Hepatocyte (in vitro differentiated cells): ENCODE measurements around the gene WDR35. TPM values are rescaled to one million over a fixed set of nuclear protein-coding genes. Genes with fewer than 3 reads are reported as not detected.

ENCODE experiments used
- DNase-seq: peaks from one replicate; pipeline ENCODE4 v3.0.0-alpha.2; 2016; ENCODE audit warnings: low spot score
- H2AFZ ChIP-seq: fragments of 200-600 bp; sonication (generic); 2 replicates; pipeline ENCODE4 v1.6.0; 2016; ENCODE audit warnings: antibody characterized with exemption, mild to moderate bottlenecking
- H3K27ac ChIP-seq: fragments of 200-600 bp; sonication (generic); 2 replicates; pipeline ENCODE4 v1.5.1; 2016; ENCODE audit warnings: mild to moderate bottlenecking
- H3K27me3 ChIP-seq: fragments of 200-600 bp; sonication (generic); 2 replicates; pipeline ENCODE4 v1.6.1; 2016
- H3K36me3 ChIP-seq: fragments of 200-600 bp; sonication (generic); replicated peaks from 2 replicates; pipeline ENCODE4 v1.5.1; 2016; ENCODE audit warnings: low read depth; ENCODE audit not compliant: insufficient read depth
- H3K4me1 ChIP-seq: fragments of 200-600 bp; sonication (generic); 2 replicates; pipeline ENCODE4 v1.5.1; 2016; ENCODE audit warnings: mild to moderate bottlenecking, moderate library complexity; ENCODE audit not compliant: insufficient read depth
- H3K4me2 ChIP-seq: fragments of 200-600 bp; sonication (generic); 2 replicates; pipeline ENCODE4 v1.6.0; 2016
- H3K4me3 ChIP-seq: fragments of 200-600 bp; sonication (generic); 2 replicates; pipeline ENCODE4 v1.5.1; 2016; ENCODE audit warnings: mild to moderate bottlenecking
- H3K79me2 ChIP-seq: fragments of 200-600 bp; sonication (generic); 2 replicates; pipeline ENCODE4 v1.6.0; 2017; ENCODE audit warnings: mild to moderate bottlenecking
- H3K9me2 ChIP-seq: fragments of 200-600 bp; sonication (generic); replicated peaks from 2 replicates; pipeline ENCODE4 v1.6.0; 2017; ENCODE audit warnings: mild to moderate bottlenecking; ENCODE audit not compliant: insufficient read depth
- H3K9me3 ChIP-seq: fragments of 200-600 bp; sonication (generic); 2 replicates; pipeline ENCODE4 v1.5.1; 2016; ENCODE audit warnings: low read depth, mild to moderate bottlenecking
- H4K20me1 ChIP-seq: fragments of 200-600 bp; sonication (generic); 2 replicates; pipeline ENCODE4 v1.6.0; 2016; ENCODE audit warnings: mild to moderate bottlenecking; ENCODE audit not compliant: insufficient read depth, poor library complexity, severe bottlenecking
- CTCF ChIP-seq: fragments of 200-600 bp; sonication (generic); IDR thresholded peaks from 2 replicates; pipeline ENCODE4 v1.5.1; 2016; ENCODE audit warnings: antibody characterized with exemption, mild to moderate bottlenecking; ENCODE audit not compliant: poor library complexity
- EZH2 ChIP-seq: fragments of 200-600 bp; sonication (generic); IDR thresholded peaks from 2 replicates; pipeline ENCODE4 v1.6.1; 2016; ENCODE audit warnings: antibody characterized with exemption, mild to moderate bottlenecking, borderline replicate concordance
- EZH2phosphoT487 ChIP-seq: fragments of 200-600 bp; sonication (generic); IDR thresholded peaks from one replicate; pipeline ENCODE4 v1.6.1; 2018; ENCODE audit warnings: antibody characterized with exemption, mild to moderate bottlenecking, low read depth, moderate library complexity; ENCODE audit not compliant: unreplicated experiment, severe bottlenecking
- WGBS: methylation state at CpG from one replicate; pipeline ENCODE4 v1.1.6; 2016; ENCODE audit warnings: low lambda C conversion rate; ENCODE audit errors: missing lambda C conversion rate; 5-methylcytosine and 5-hydroxymethylcytosine counted together
- polyA plus RNA-seq: library from polyadenylated mRNA; unstranded; fragments of >200 nt; fragmentation: Nextera tagmentation; extraction: Ambion mirVana; gene quantifications from 2 replicates; pipeline ENCODE4 v1.2.1, GENCODE V29; 2016
- total RNA-seq: library from RNA; depleted of rRNA; stranded (reverse); fragments of >200 nt; gene quantifications from 2 replicates; pipeline ENCODE4 v1.2.3, GENCODE V29; 2014

WDR35 gene
- total and polyA plus RNA-seq, 2 experiments from 2014 or later = 2.0 to 4.6 TPM

- H3K79me2 ChIP-seq = peaks cover 75% of the 10 kb centered on the region
- 66% methylated on average over 7 of the region's 7 CpGs for WGBS
- no peak overlapping the region for H2AFZ ChIP-seq
Measured at GRCh38 chr2:19898592-19899329, 91.1 kb downstream of the WDR35 start.

GRCh38 chr2:19897623-19898245 lies 92.2 kb downstream of the WDR35 start:
- H3K4me3 ChIP-seq = no peak overlapping the region
- no peaks in the 10 kb centered on the region for H3K36me3 ChIP-seq
- H3K9me2 ChIP-seq = no peaks in the 10 kb centered on the region
- H3K9me3 ChIP-seq = no peaks in the 10 kb centered on the region
- H3K4me1 ChIP-seq = peaks cover 17% of the 10 kb centered on the region
- peaks cover 21% of the 10 kb centered on the region for H4K20me1 ChIP-seq
- no peak for TF ChIP-seq EZH2phosphoT487
- TF ChIP-seq EZH2 = no peak
- no peak for TF ChIP-seq CTCF
- H3K79me2 ChIP-seq = peaks cover 79% of the 10 kb centered on the region
- WGBS = 85% methylated on average over 5 of the region's 5 CpGs
- H3K27me3 ChIP-seq = no peaks in the 10 kb centered on the region
- peak overlapping the region; percentile 81 for H3K4me2 ChIP-seq
- no peak overlapping the region for H2AFZ ChIP-seq
- no peak for DNase-seq
- no peak overlapping the region for H3K27ac ChIP-seq

More at GRCh38 chr2:19898592-19899329, 91.1 kb downstream of the WDR35 start:
- Histone ChIP-seq H3K4me2 (peak overlapping the region; percentile 81), H4K20me1 (peaks cover 16% of the 10 kb centered on the region), H3K4me1 (peaks cover 17% of the 10 kb centered on the region), H3K9me2 (no peaks in the 10 kb centered on the region), H3K36me3 (no peaks in the 10 kb centered on the region), H3K27ac (no peak overlapping the region), H3K27me3 (no peaks in the 10 kb centered on the region), H3K4me3 (no peak overlapping the region), H3K9me3 (no peaks in the 10 kb centered on the region)
- DNase-seq = no peak
- TF ChIP-seq EZH2phosphoT487 (no peak), EZH2 (no peak), CTCF (no peak)

- no peaks in the 10 kb centered on the region for H3K9me3 ChIP-seq
- H3K79me2 ChIP-seq = peaks cover 76% of the 10 kb centered on the region
- no peak overlapping the region for H2AFZ ChIP-seq
- WGBS = 84% methylated on average over 3 of the region's 3 CpGs
- no peak overlapping the region for H3K4me2 ChIP-seq
- no peaks in the 10 kb centered on the region for H3K9me2 ChIP-seq
- no peak overlapping the region for H3K4me3 ChIP-seq
- H3K27ac ChIP-seq = no peak overlapping the region
- no peak for DNase-seq
- H4K20me1 ChIP-seq = peaks cover 21% of the 10 kb centered on the region
- peaks cover 17% of the 10 kb centered on the region for H3K4me1 ChIP-seq
- no peaks in the 10 kb centered on the region for H3K36me3 ChIP-seq
- TF ChIP-seq EZH2phosphoT487 (no peak), CTCF (no peak), EZH2 (no peak)
- no peaks in the 10 kb centered on the region for H3K27me3 ChIP-seq
Measured at GRCh38 chr2:19895535-19895934, 94.4 kb downstream of the WDR35 start.
